ENCODE results near the gene PMEL.
"Not testable (repeated sequence)": the region's sequence is repeated elsewhere in the genome, so short reads cannot be mapped to it uniquely, and the experiment has no call there.

PMEL gene

GRCh38 chr12:55982319-55982936 lies 16.6 kb upstream of the PMEL start:
- Histone ChIP-seq H3K79me2 (ENCODE audit: low read length) (peaks cover 6% of the 10 kb centered on the region; the same call in 1 of the 2 replicates), H3K9ac (ENCODE audit: low read length) (no peak overlapping the region), H2AFZ (ENCODE audit: low read length) (no peak overlapping the region), H3K36me3 (replicated peaks; ENCODE audit: insufficient read depth, low read length) (no peaks in the 10 kb centered on the region), H4K20me1 (ENCODE audit: insufficient read depth, low read length) (no peaks in the 10 kb centered on the region), H3K4me2 (ENCODE audit: low read depth, low read length) (no peak overlapping the region), H3F3A (ENCODE audit: insufficient read depth, low read length) (no peaks in the 10 kb centered on the region), H3K4me1 (ENCODE audit: low read length) (no peaks in the 10 kb centered on the region), H3K27me3 (replicated peaks; ENCODE audit: insufficient read depth, low read length) (no peaks in the 10 kb centered on the region), H3K9me3 (replicated peaks; ENCODE audit: insufficient read depth, low read length) (no peaks in the 10 kb centered on the region), H3K27ac (ENCODE audit: low read length) (no peak overlapping the region), H3K9me2 (replicated peaks; ENCODE audit: insufficient read depth, low read length) (no peaks in the 10 kb centered on the region), H3K4me3 (ENCODE audit: low read length) (no peak overlapping the region)
- TF ChIP-seq CTCF (IDR thresholded peaks at IDR 0.05; ENCODE audit: low read length): no peak
- no peak for TF ChIP-seq EZH2phosphoT487 (IDR thresholded peaks at IDR 0.05; ENCODE audit: low read length)
- no peak for TF ChIP-seq EZH2 (optimal IDR thresholded peaks at IDR 0.05; ENCODE audit: low read depth, low read length)
- DNase-seq: no peak

GRCh38 chr12:55981882-55982281 lies 16.0 kb upstream of the PMEL start:
- H3F3A ChIP-seq (ENCODE audit: insufficient read depth, low read length); DNase-seq; H3K4me1 ChIP-seq (ENCODE audit: low read length); H3K36me3 ChIP-seq (replicated peaks; ENCODE audit: insufficient read depth, low read length); H3K9me3 ChIP-seq (replicated peaks; ENCODE audit: insufficient read depth, low read length); H3K27me3 ChIP-seq (replicated peaks; ENCODE audit: insufficient read depth, low read length); H3K9ac ChIP-seq (ENCODE audit: low read length); H3K4me2 ChIP-seq (ENCODE audit: low read depth, low read length); H3K27ac ChIP-seq (ENCODE audit: low read length); H2AFZ ChIP-seq (ENCODE audit: low read length); H4K20me1 ChIP-seq (ENCODE audit: insufficient read depth, low read length); H3K4me3 ChIP-seq (ENCODE audit: low read length); H3K9me2 ChIP-seq (replicated peaks; ENCODE audit: insufficient read depth, low read length): not testable (repeated sequence)
- peaks cover 11% of the 10 kb centered on the region; the same call in 1 of the 2 replicates for H3K79me2 ChIP-seq (ENCODE audit: low read length)

- H3K27me3 ChIP-seq (replicated peaks; ENCODE audit: insufficient read depth, low read length): no peaks in the 10 kb centered on the region
- H3K9me2 ChIP-seq (replicated peaks; ENCODE audit: insufficient read depth, low read length): no peaks in the 10 kb centered on the region
- H4K20me1 ChIP-seq (ENCODE audit: insufficient read depth, low read length): no peaks in the 10 kb centered on the region
- H3K9ac ChIP-seq (ENCODE audit: low read length): no peak overlapping the region
- no peaks in the 10 kb centered on the region for H3F3A ChIP-seq (ENCODE audit: insufficient read depth, low read length)
- H3K4me1 ChIP-seq (ENCODE audit: low read length): peaks cover 7% of the 10 kb centered on the region
- H3K4me3 ChIP-seq (ENCODE audit: low read length): no peak overlapping the region
- H3K79me2 ChIP-seq (ENCODE audit: low read length): peaks cover 39% of the 10 kb centered on the region
- H3K36me3 ChIP-seq (replicated peaks; ENCODE audit: insufficient read depth, low read length): no peaks in the 10 kb centered on the region
- no peak overlapping the region for H3K4me2 ChIP-seq (ENCODE audit: low read depth, low read length)
- H3K9me3 ChIP-seq (replicated peaks; ENCODE audit: insufficient read depth, low read length): no peaks in the 10 kb centered on the region
- DNase-seq: no peak
- no peak for TF ChIP-seq EZH2 (optimal IDR thresholded peaks at IDR 0.05; ENCODE audit: low read depth, low read length)
- TF ChIP-seq EZH2phosphoT487 (IDR thresholded peaks at IDR 0.05; ENCODE audit: low read length): no peak
- TF ChIP-seq CTCF (IDR thresholded peaks at IDR 0.05; ENCODE audit: low read length): no peak
- no peak overlapping the region for H3K27ac ChIP-seq (ENCODE audit: low read length)
- H2AFZ ChIP-seq (ENCODE audit: low read length): no peak overlapping the region
Measured at GRCh38 chr12:55979069-55979468, 13.2 kb upstream of the PMEL start.

GRCh38 chr12:55978393-55978792 lies 12.6 kb upstream of the PMEL start:
- peaks cover 40% of the 10 kb centered on the region for H3K79me2 ChIP-seq (ENCODE audit: low read length)
- H3K9me3 ChIP-seq (replicated peaks; ENCODE audit: insufficient read depth, low read length): no peaks in the 10 kb centered on the region
- no peaks in the 10 kb centered on the region for H3K9me2 ChIP-seq (replicated peaks; ENCODE audit: insufficient read depth, low read length)
- no peak overlapping the region for H3K4me3 ChIP-seq (ENCODE audit: low read length)
- H3K27ac ChIP-seq (ENCODE audit: low read length): no peak overlapping the region
- no peak overlapping the region for H3K9ac ChIP-seq (ENCODE audit: low read length)
- H4K20me1 ChIP-seq (ENCODE audit: insufficient read depth, low read length): no peaks in the 10 kb centered on the region
- DNase-seq: no peak
- H3F3A ChIP-seq (ENCODE audit: insufficient read depth, low read length): no peaks in the 10 kb centered on the region
- H3K36me3 ChIP-seq (replicated peaks; ENCODE audit: insufficient read depth, low read length): no peaks in the 10 kb centered on the region
- H3K4me1 ChIP-seq (ENCODE audit: low read length): peaks cover 7% of the 10 kb centered on the region
- no peak overlapping the region for H3K4me2 ChIP-seq (ENCODE audit: low read depth, low read length)
- H2AFZ ChIP-seq (ENCODE audit: low read length): no peak overlapping the region
- H3K27me3 ChIP-seq (replicated peaks; ENCODE audit: insufficient read depth, low read length): no peaks in the 10 kb centered on the region
- TF ChIP-seq EZH2phosphoT487 (IDR thresholded peaks at IDR 0.05; ENCODE audit: low read length) (no peak), CTCF (IDR thresholded peaks at IDR 0.05; ENCODE audit: low read length) (no peak), EZH2 (optimal IDR thresholded peaks at IDR 0.05; ENCODE audit: low read depth, low read length) (no peak)
